Measurements from ENCODE around the gene DKK2.

DKK2 gene

GRCh38 chr4:106986486-106986885, 49.6 kb downstream of the DKK2 start:
- H3K4me1 Mint-ChIP-seq (ENCODE audit: low read depth) = no peaks in the 10 kb centered on the region
- no peak overlapping the region for H3K4me3 Mint-ChIP-seq
- H3K9me3 Mint-ChIP-seq = no peaks in the 10 kb centered on the region
- no peaks in the 10 kb centered on the region for H3K36me3 Mint-ChIP-seq (ENCODE audit: low read depth)
- DNase-seq (ENCODE audit: low spot score) = no peak
- no peaks in the 10 kb centered on the region for H3K27me3 Mint-ChIP-seq (ENCODE audit: low read depth)
- no peak overlapping the region for H3K27ac Mint-ChIP-seq

GRCh38 chr4:106985830-106986229, 50.3 kb downstream of the DKK2 start:
- Mint-ChIP-seq H3K36me3 (ENCODE audit: low read depth) (no peaks in the 10 kb centered on the region), H3K27ac (no peak overlapping the region), H3K9me3 (no peaks in the 10 kb centered on the region), H3K27me3 (ENCODE audit: low read depth) (no peaks in the 10 kb centered on the region), H3K4me3 (no peak overlapping the region), H3K4me1 (ENCODE audit: low read depth) (no peaks in the 10 kb centered on the region)
- no peak for DNase-seq (ENCODE audit: low spot score)

GRCh38 chr4:106982711-106983211, 53.4 kb downstream of the DKK2 start:
- H3K4me1 Mint-ChIP-seq (ENCODE audit: low read depth) = no peaks in the 10 kb centered on the region
- H3K27ac Mint-ChIP-seq = no peak overlapping the region
- no peak overlapping the region for H3K4me3 Mint-ChIP-seq
- H3K36me3 Mint-ChIP-seq (ENCODE audit: low read depth) = no peaks in the 10 kb centered on the region
- no peaks in the 10 kb centered on the region for H3K27me3 Mint-ChIP-seq (ENCODE audit: low read depth)
- DNase-seq (ENCODE audit: low spot score) = no peak
- no peaks in the 10 kb centered on the region for H3K9me3 Mint-ChIP-seq

GRCh38 chr4:106981431-106981830, 54.7 kb downstream of the DKK2 start:
- Mint-ChIP-seq H3K4me3 (no peak overlapping the region), H3K27me3 (ENCODE audit: low read depth) (no peaks in the 10 kb centered on the region), H3K36me3 (ENCODE audit: low read depth) (no peaks in the 10 kb centered on the region), H3K9me3 (no peaks in the 10 kb centered on the region), H3K4me1 (ENCODE audit: low read depth) (no peaks in the 10 kb centered on the region), H3K27ac (no peak overlapping the region)
- no peak for DNase-seq (ENCODE audit: low spot score)

GRCh38 chr4:106979476-106979875, 56.6 kb downstream of the DKK2 start:
- Mint-ChIP-seq H3K27ac (no peak overlapping the region), H3K4me1 (ENCODE audit: low read depth) (no peaks in the 10 kb centered on the region), H3K9me3 (no peaks in the 10 kb centered on the region), H3K27me3 (ENCODE audit: low read depth) (no peaks in the 10 kb centered on the region), H3K36me3 (ENCODE audit: low read depth) (no peaks in the 10 kb centered on the region), H3K4me3 (no peak overlapping the region)
- DNase-seq (ENCODE audit: low spot score) = no peak

- H3K9me3 Mint-ChIP-seq = no peaks in the 10 kb centered on the region
- no peak overlapping the region for H3K4me3 Mint-ChIP-seq
- no peak for DNase-seq (ENCODE audit: low spot score)
- no peaks in the 10 kb centered on the region for H3K27me3 Mint-ChIP-seq (ENCODE audit: low read depth)
- H3K27ac Mint-ChIP-seq = no peak overlapping the region
- H3K4me1 Mint-ChIP-seq (ENCODE audit: low read depth) = no peaks in the 10 kb centered on the region
- H3K36me3 Mint-ChIP-seq (ENCODE audit: low read depth) = no peaks in the 10 kb centered on the region
Measured at GRCh38 chr4:106978046-106978774, 57.9 kb downstream of the DKK2 start.

- no peaks in the 10 kb centered on the region for H3K27me3 Mint-ChIP-seq (ENCODE audit: low read depth)
- H3K4me3 Mint-ChIP-seq = no peak overlapping the region
- no peak for DNase-seq (ENCODE audit: low spot score)
- no peak overlapping the region for H3K27ac Mint-ChIP-seq
- H3K4me1 Mint-ChIP-seq (ENCODE audit: low read depth) = no peaks in the 10 kb centered on the region
- no peaks in the 10 kb centered on the region for H3K9me3 Mint-ChIP-seq
- H3K36me3 Mint-ChIP-seq (ENCODE audit: low read depth) = no peaks in the 10 kb centered on the region
Measured at GRCh38 chr4:106971636-106972035, 64.5 kb downstream of the DKK2 start.

- Mint-ChIP-seq H3K4me1 (ENCODE audit: low read depth) (no peaks in the 10 kb centered on the region), H3K4me3 (no peak overlapping the region), H3K27ac (no peak overlapping the region), H3K9me3 (no peaks in the 10 kb centered on the region), H3K27me3 (ENCODE audit: low read depth) (no peaks in the 10 kb centered on the region), H3K36me3 (ENCODE audit: low read depth) (no peaks in the 10 kb centered on the region)
- DNase-seq (ENCODE audit: low spot score) = no peak
Measured at GRCh38 chr4:106967892-106968291, 68.2 kb downstream of the DKK2 start.

GRCh38 chr4:106953036-106953705, 82.9 kb downstream of the DKK2 start:
- Mint-ChIP-seq H3K36me3 (ENCODE audit: low read depth) (no peaks in the 10 kb centered on the region), H3K4me1 (ENCODE audit: low read depth) (no peaks in the 10 kb centered on the region), H3K9me3 (no peaks in the 10 kb centered on the region), H3K27ac (no peak overlapping the region), H3K27me3 (ENCODE audit: low read depth) (no peaks in the 10 kb centered on the region), H3K4me3 (no peak overlapping the region)
- no peak for DNase-seq (ENCODE audit: low spot score)

- Mint-ChIP-seq H3K27ac (no peak overlapping the region), H3K9me3 (no peaks in the 10 kb centered on the region), H3K4me1 (ENCODE audit: low read depth) (no peaks in the 10 kb centered on the region), H3K4me3 (no peak overlapping the region), H3K36me3 (ENCODE audit: low read depth) (no peaks in the 10 kb centered on the region), H3K27me3 (ENCODE audit: low read depth) (no peaks in the 10 kb centered on the region)
- DNase-seq (ENCODE audit: low spot score) = no peak
Measured at GRCh38 chr4:106951891-106952290, 84.2 kb downstream of the DKK2 start.

GRCh38 chr4:106941841-106942240, 94.3 kb downstream of the DKK2 start:
- Mint-ChIP-seq H3K4me1 (ENCODE audit: low read depth) (no peaks in the 10 kb centered on the region), H3K4me3 (no peak overlapping the region), H3K9me3 (peaks cover 4% of the 10 kb centered on the region), H3K36me3 (ENCODE audit: low read depth) (no peaks in the 10 kb centered on the region), H3K27ac (no peak overlapping the region), H3K27me3 (ENCODE audit: low read depth) (no peaks in the 10 kb centered on the region)
- DNase-seq (ENCODE audit: low spot score) = no peak

- no peak overlapping the region for H3K4me3 Mint-ChIP-seq
- H3K36me3 Mint-ChIP-seq (ENCODE audit: low read depth) = no peaks in the 10 kb centered on the region
- no peak for DNase-seq (ENCODE audit: low spot score)
- H3K9me3 Mint-ChIP-seq = no peaks in the 10 kb centered on the region
- H3K27me3 Mint-ChIP-seq (ENCODE audit: low read depth) = no peaks in the 10 kb centered on the region
- H3K4me1 Mint-ChIP-seq (ENCODE audit: low read depth) = no peaks in the 10 kb centered on the region
- H3K27ac Mint-ChIP-seq = no peak overlapping the region
Measured at GRCh38 chr4:106930522-106930921, 105.6 kb downstream of the DKK2 start.

- DNase-seq (ENCODE audit: low spot score) = no peak
- no peak overlapping the region for H3K27ac Mint-ChIP-seq
- no peaks in the 10 kb centered on the region for H3K27me3 Mint-ChIP-seq (ENCODE audit: low read depth)
- no peaks in the 10 kb centered on the region for H3K9me3 Mint-ChIP-seq
- no peak overlapping the region for H3K4me3 Mint-ChIP-seq
- no peaks in the 10 kb centered on the region for H3K4me1 Mint-ChIP-seq (ENCODE audit: low read depth)
- no peaks in the 10 kb centered on the region for H3K36me3 Mint-ChIP-seq (ENCODE audit: low read depth)
Measured at GRCh38 chr4:106929248-106929647, 106.9 kb downstream of the DKK2 start.

- Mint-ChIP-seq H3K36me3 (ENCODE audit: low read depth) (no peaks in the 10 kb centered on the region), H3K4me1 (ENCODE audit: low read depth) (no peaks in the 10 kb centered on the region), H3K27me3 (ENCODE audit: low read depth) (no peaks in the 10 kb centered on the region), H3K4me3 (no peak overlapping the region), H3K27ac (no peak overlapping the region), H3K9me3 (no peaks in the 10 kb centered on the region)
- no peak for DNase-seq (ENCODE audit: low spot score)
Measured at GRCh38 chr4:106914223-106914622, 121.9 kb downstream of the DKK2 start.
